ENCODE results near the gene NUDT15. TPM values are rescaled to one million over a fixed set of nuclear protein-coding genes. Genes with fewer than 3 reads are reported as not detected.

Gene NUDT15
- polyA plus RNA-seq, 1 of the 3 experiments (the other 2 are of a cell fraction) = 11.9 TPM

GRCh38 chr13:48050550-48050949 lies 13.0 kb downstream of the NUDT15 start:
- Histone ChIP-seq H3K36me3 (replicated peaks in 1 of 2; ENCODE audit: control insufficient read depth in 1 of 2, insufficient read depth in 2 of 2, low read length in 1 of 2) (peaks cover 25 to 47% of the 10 kb centered on the region in 2 experiments), H3K27ac (ENCODE audit: low read depth in 2 of 2, low read length in 1 of 2) (no peak overlapping the region), H3F3A (replicated peaks; ENCODE audit: insufficient read depth) (no peaks in the 10 kb centered on the region), H3K9me2 (no peaks in the 10 kb centered on the region), H3K4me3 (ENCODE audit: low read depth in 2 of 2, low read length in 1 of 2) (no peak overlapping the region), H2AFZ (ENCODE audit: low read depth) (no peak overlapping the region), H3K27me3 (ENCODE audit: insufficient read depth) (no peaks in the 10 kb centered on the region), H3K4me1 (ENCODE audit: control insufficient read depth in 1 of 2, insufficient read depth in 2 of 2, low read depth in 1 of 2, low read length in 1 of 2) (no peaks in the 10 kb centered on the region), H3K9me3 (no peaks in the 10 kb centered on the region), H4K20me1 (ENCODE audit: insufficient read depth) (no peaks in the 10 kb centered on the region), H3K9ac (no peak overlapping the region), H3K4me2 (no peak overlapping the region), H3K79me2 (ENCODE audit: insufficient read depth) (no peaks in the 10 kb centered on the region)
- DNase-seq = no peak
- TF ChIP-seq USF2 (IDR thresholded peaks at IDR 0.05; ENCODE audit: borderline replicate concordance, low read depth, low read length) (no peak), NRF1 (IDR thresholded peaks at IDR 0.05; ENCODE audit: low read depth, low read length) (no peak), USF1 (IDR thresholded peaks at IDR 0.05; ENCODE audit: borderline replicate concordance, low read depth) (no peak), TAF1 (IDR thresholded peaks at IDR 0.05; ENCODE audit: borderline replicate concordance, low read depth, low read length) (no peak), POLR2AphosphoS5 (IDR thresholded peaks at IDR 0.05; ENCODE audit: low read depth, low read length) (no peak), REST (IDR thresholded peaks at IDR 0.05; ENCODE audit: low read depth, low read length) (no peak), FOSL2 (IDR thresholded peaks at IDR 0.05; ENCODE audit: borderline replicate concordance, low read depth) (no peak), PBX3 (IDR thresholded peaks at IDR 0.05) (no peak), ZBTB33 (IDR thresholded peaks at IDR 0.05; ENCODE audit: borderline replicate concordance, low read depth) (no peak)
- CTCF ChIA-PET = interaction anchor here (2.7 kb wide), 1 partner anchor 13 kb away, joined by 9 read pairs; the partner anchor contains the start of gene NUDT15
- POLR2A ChIA-PET = no interaction called here
- WGBS (ENCODE audit: low lambda C conversion rate) = 94% methylated on average over 3 of the region's 3 CpGs
